Keratinocyte (primary cell): Measurements from ENCODE around the gene MGAT3. TPM values are rescaled to one million over a fixed set of nuclear protein-coding genes. Genes with fewer than 3 reads are reported as not detected.

ENCODE experiments used
- DNase-seq: peaks from one replicate; pipeline ENCODE4 v3.0.0-alpha.2; 2011; ENCODE audit warnings: low read depth, missing footprints, low spot score
- FAIRE-seq: peaks from 2 replicates; lab custom pipeline; 2011; peaks lifted over from hg19 to GRCh38; lab: Jason Lieb, UNC
- H2AFZ ChIP-seq: 2 replicates; pipeline ENCODE4 v1.6.0; 2012; ENCODE audit warnings: low read length, control low read depth, inconsistent platforms; ENCODE audit not compliant: control insufficient read depth
- H3K27ac ChIP-seq: 2 replicates; pipeline ENCODE4 v1.5.1; 2011; ENCODE audit warnings: low read length; ENCODE audit not compliant: control insufficient read depth, insufficient read depth
- H3K27me3 ChIP-seq: 3 replicates; pipeline ENCODE4 v1.6.0; 2011; ENCODE audit warnings: low read length; ENCODE audit not compliant: control insufficient read depth, insufficient read depth; ENCODE audit errors: extremely low read depth
- H3K36me3 ChIP-seq, 2 experiments: 2 replicates in 1 of 2; 3 replicates in 1 of 2; pipeline ENCODE4 v1.5.1; 2011; ENCODE audit warnings: low read length in 2 of 2, mild to moderate bottlenecking in 1 of 2; ENCODE audit not compliant: control insufficient read depth in 2 of 2, insufficient read depth in 2 of 2; ENCODE audit errors: extremely low read depth in 1 of 2
- H3K4me1 ChIP-seq: 3 replicates; pipeline ENCODE4 v1.5.1; 2011; ENCODE audit warnings: low read length; ENCODE audit not compliant: control insufficient read depth, insufficient read depth; ENCODE audit errors: extremely low read depth
- H3K4me2 ChIP-seq: 3 replicates; pipeline ENCODE4 v1.6.0; 2011; ENCODE audit warnings: low read depth, low read length; ENCODE audit not compliant: control insufficient read depth, insufficient read depth; ENCODE audit errors: extremely low read depth
- H3K4me3 ChIP-seq, 3 experiments: fragments of 200-600 bp in 1 of 3; sonication (generic) in 1 of 3; 2 replicates in 2 of 3; 3 replicates in 1 of 3; pipeline ENCODE4 v1.5.1; 2011 to 2016; ENCODE audit warnings: low read length in 3 of 3, mild to moderate bottlenecking in 3 of 3, control low read depth in 2 of 3, inconsistent platforms in 1 of 3, low read depth in 1 of 3, mixed read lengths in 1 of 3, mixed run types in 1 of 3, moderate library complexity in 1 of 3; ENCODE audit not compliant: control insufficient read depth in 2 of 3, insufficient read depth in 2 of 3; ENCODE audit errors: extremely low read depth in 1 of 3
- H3K79me2 ChIP-seq: 2 replicates; pipeline ENCODE4 v1.6.0; 2012; ENCODE audit warnings: low read length; ENCODE audit not compliant: control insufficient read depth, insufficient read depth
- H3K9ac ChIP-seq: 3 replicates; pipeline ENCODE4 v1.6.0; 2011; ENCODE audit warnings: low read length; ENCODE audit not compliant: control insufficient read depth, insufficient read depth; ENCODE audit errors: extremely low read depth
- H3K9me1 ChIP-seq: 3 replicates; pipeline ENCODE4 v1.6.0; 2011; ENCODE audit warnings: low read length; ENCODE audit not compliant: control insufficient read depth, insufficient read depth; ENCODE audit errors: extremely low read depth
- H3K9me3 ChIP-seq: 2 replicates; pipeline ENCODE4 v1.5.1; 2012; ENCODE audit warnings: low read depth, low read length; ENCODE audit not compliant: control insufficient read depth
- H4K20me1 ChIP-seq: 3 replicates; pipeline ENCODE4 v1.6.0; 2011; ENCODE audit warnings: low read length; ENCODE audit not compliant: control insufficient read depth, insufficient read depth; ENCODE audit errors: extremely low read depth
- CTCF ChIP-seq, 3 experiments: IDR thresholded peaks in 1 of 3; conservative IDR thresholded peaks in 1 of 3; optimal IDR thresholded peaks in 1 of 3; 2 replicates in 2 of 3; 3 replicates in 1 of 3; pipeline versions ENCODE3 to v1.5.1; 2011; ENCODE audit warnings: low read length in 3 of 3, mild to moderate bottlenecking in 3 of 3, moderate library complexity in 2 of 3, control low read depth in 1 of 3, inconsistent platforms in 1 of 3; ENCODE audit not compliant: insufficient read depth in 2 of 3; ENCODE audit errors: extremely low read depth in 1 of 3
- EZH2 ChIP-seq: IDR thresholded peaks from one replicate; pipeline ENCODE4 v1.6.1; 2012; ENCODE audit warnings: inconsistent platforms, mild to moderate bottlenecking, low read length, moderate library complexity
- dilution Hi-C: fragments of 300-500 bp; cut with MboI; formaldehyde crosslinking; loops from one replicate; pipeline ENCODE4 v1.7.0; 2020; ENCODE audit warnings: low sequenced_read_pairs; ENCODE audit not compliant: extremely low pct_ligation_motif_present
- polyA plus RNA-seq, 5 experiments: library from polyadenylated mRNA; depleted of rRNA in 3 of 5; stranded (reverse) in 3 of 5; stranded (forward) in 1 of 5; unstranded in 1 of 5; fragments of >200 nt; gene quantifications; 1 replicate in 1 of 5; 2 replicates in 3 of 5; 3 replicates in 1 of 5; pipeline versions ENCODE4 v1.2.1 to v1.2.3, GENCODE V29; 2011 to 2012; ENCODE audit warnings: missing spikeins in 2 of 5, low read depth in 1 of 5, low replicate concordance in 1 of 5

The MGAT3 gene
- polyA plus RNA-seq, 1 donor (not counting 4 experiments of a cell fraction or from before 2014, with no cell fraction given) = not detected

GRCh38 chr22:39457198-39457555, 365 bp downstream of the MGAT3 start:
- no peaks in the 10 kb centered on the region for H3K36me3 ChIP-seq
- H3K4me2 ChIP-seq = no peak overlapping the region
- FAIRE-seq (no peak), DNase-seq (no peak)
- no peak overlapping the region for H3K9ac ChIP-seq
- no peaks in the 10 kb centered on the region for H4K20me1 ChIP-seq
- peaks cover 44% of the 10 kb centered on the region for H3K27me3 ChIP-seq
- no peak overlapping the region for H3K27ac ChIP-seq
- dilution Hi-C loops = no loop called here
- TF ChIP-seq CTCF (optimal IDR thresholded peaks at IDR 0.05 in 1 of 3, IDR thresholded peaks at IDR 0.05 in 1 of 3, conservative IDR thresholded peaks at IDR 0.05 in 1 of 3; ENCODE audit: extremely low read depth in 1 of 3, insufficient read depth in 2 of 3, low read length in 3 of 3) (no peak), EZH2 (no peak)
- no peaks in the 10 kb centered on the region for H3K9me1 ChIP-seq
- H3K9me3 ChIP-seq = no peaks in the 10 kb centered on the region
- H3K79me2 ChIP-seq = no peaks in the 10 kb centered on the region
- H2AFZ ChIP-seq = no peak overlapping the region
- no peak overlapping the region for H3K4me3 ChIP-seq
- H3K4me1 ChIP-seq = no peaks in the 10 kb centered on the region

GRCh38 chr22:39457556-39458443, 988 bp downstream of the MGAT3 start:
- Histone ChIP-seq H2AFZ (no peak overlapping the region), H3K4me3 (no peak overlapping the region), H3K79me2 (no peaks in the 10 kb centered on the region), H3K4me1 (no peaks in the 10 kb centered on the region), H3K9ac (no peak overlapping the region), H3K9me3 (no peaks in the 10 kb centered on the region), H3K9me1 (no peaks in the 10 kb centered on the region), H3K27me3 (peaks cover 44% of the 10 kb centered on the region), H3K4me2 (no peak overlapping the region), H3K36me3 (no peaks in the 10 kb centered on the region), H4K20me1 (no peaks in the 10 kb centered on the region), H3K27ac (no peak overlapping the region)
- TF ChIP-seq EZH2 = peak; percentile 86
- TF ChIP-seq CTCF (optimal IDR thresholded peaks at IDR 0.05 in 1 of 3, IDR thresholded peaks at IDR 0.05 in 1 of 3, conservative IDR thresholded peaks at IDR 0.05 in 1 of 3; ENCODE audit: extremely low read depth in 1 of 3, insufficient read depth in 2 of 3, low read length in 3 of 3) = no peak
- FAIRE-seq (no peak), DNase-seq (no peak)
- dilution Hi-C loops = no loop called here
